ENCODE results near the gene NKAIN4.

GRCh38 chr20:63295846-63296245 is 41.6 kb upstream of the NKAIN4 start:
- TF ChIP-seq CTCF (IDR thresholded peaks at IDR 0.05; ENCODE audit: low read length) (no peak), EZH2 (optimal IDR thresholded peaks at IDR 0.05; ENCODE audit: low read depth, low read length) (no peak)
